LNCAP (cell line): Measurements from ENCODE around the gene ALDH16A1.

Experiments
- CTCF ChIP-seq: fragments of 450-650 bp; IDR thresholded peaks from 2 replicates; pipeline ENCODE4 v1.5.1; 2017; ENCODE audit warnings: mild to moderate bottlenecking

The ALDH16A1 gene

DNA sequence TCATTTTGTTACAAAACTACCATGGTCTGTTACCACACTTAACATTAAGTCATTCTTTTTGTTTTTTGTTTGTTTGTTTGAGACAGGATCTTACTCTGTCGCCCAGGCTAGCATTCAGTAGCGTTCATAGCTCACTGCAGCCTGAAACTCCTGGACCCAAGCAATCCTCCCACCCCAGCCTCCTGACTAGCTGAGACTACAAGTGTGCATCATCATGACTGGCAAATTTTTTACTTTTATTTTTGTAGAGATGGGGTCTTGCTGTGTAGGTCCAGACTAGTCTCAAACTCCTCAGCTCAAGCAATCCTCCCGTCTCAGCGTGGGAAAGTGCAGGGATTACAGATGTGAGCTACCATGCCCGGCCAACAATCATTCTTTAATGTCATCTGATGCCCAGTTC is 3.3 kb downstream of the ALDH16A1 start:
- TF ChIP-seq CTCF = no peak

- TF ChIP-seq CTCF = no peak
Measured at GRCh38 chr19:49458567-49458903, 5.5 kb downstream of the ALDH16A1 start.

DNA sequence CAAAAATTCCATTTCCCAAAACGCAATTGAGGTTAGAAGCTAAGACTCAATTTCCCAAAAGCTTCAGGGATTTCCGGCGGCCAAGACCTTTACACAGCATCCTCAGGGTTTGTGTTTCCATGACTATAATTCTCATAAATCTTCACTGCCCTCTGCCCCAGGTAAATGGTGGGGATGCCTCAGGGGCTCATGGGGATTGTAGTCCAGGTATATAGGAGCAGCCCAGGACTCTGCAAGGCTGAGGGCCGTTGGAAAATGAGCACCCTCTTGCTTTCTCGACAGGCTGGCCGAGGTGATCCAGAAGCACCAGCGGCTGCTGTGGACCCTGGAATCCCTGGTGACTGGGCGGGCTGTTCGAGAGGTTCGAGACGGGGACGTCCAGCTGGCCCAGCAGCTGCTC is 6.4 kb downstream of the ALDH16A1 start:
- no peak for TF ChIP-seq CTCF

GRCh38 chr19:49461656-49462055 is 8.6 kb downstream of the ALDH16A1 start:
- TF ChIP-seq CTCF = no peak

- TF ChIP-seq CTCF = no peak
Measured at GRCh38 chr19:49462492-49462891, 9.5 kb downstream of the ALDH16A1 start.

GRCh38 chr19:49463960-49464740 is 11.1 kb downstream of the ALDH16A1 start:
- no peak for TF ChIP-seq CTCF

DNA sequence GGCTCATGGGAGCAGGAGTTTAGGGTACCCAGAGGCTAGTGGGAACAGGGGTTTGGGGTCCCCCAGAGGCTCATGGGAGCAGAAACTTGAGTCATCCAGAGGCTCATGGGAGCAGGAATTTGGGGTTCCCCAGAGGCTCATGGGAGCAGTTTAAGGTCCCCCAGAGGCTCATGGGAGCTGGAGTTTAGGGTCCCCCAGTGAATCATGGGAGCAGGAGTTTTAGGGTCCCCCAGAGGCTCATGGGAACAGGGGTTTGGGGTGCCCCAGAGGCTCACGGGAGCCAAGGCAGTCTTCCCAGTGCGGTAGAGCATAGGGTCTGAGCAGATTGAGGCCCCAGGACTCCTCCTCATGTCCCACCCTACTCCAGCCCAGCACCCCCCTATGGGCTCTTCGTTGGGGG is 12.3 kb downstream of the ALDH16A1 start:
- TF ChIP-seq CTCF = no peak

DNA sequence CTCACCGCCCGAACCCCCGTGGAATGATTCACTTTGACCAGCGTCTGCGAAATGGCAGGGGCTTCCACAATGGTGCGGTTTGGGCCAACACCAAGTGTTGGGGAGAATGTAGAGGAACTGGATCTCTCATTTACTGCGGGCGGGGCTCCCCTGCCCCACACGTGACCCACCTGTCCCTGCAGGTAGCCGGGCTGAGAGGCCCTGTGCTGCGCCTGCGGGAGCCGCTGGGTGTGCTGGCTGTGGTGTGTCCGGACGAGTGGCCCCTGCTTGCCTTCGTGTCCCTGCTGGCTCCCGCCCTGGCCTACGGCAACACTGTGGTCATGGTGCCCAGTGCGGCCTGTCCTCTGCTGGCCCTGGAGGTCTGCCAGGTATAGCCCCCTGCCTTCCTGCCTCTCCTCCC is 15.2 kb downstream of the ALDH16A1 start:
- no peak for TF ChIP-seq CTCF
